B cell (primary cell): ENCODE measurements around the gene CACYBP. TPM values are rescaled to one million over a fixed set of nuclear protein-coding genes. Genes with fewer than 3 reads are reported as not detected.

Experiments used
- ATAC-seq: fragments of 200-7000 bp; cut with Tn5 transposase; one replicate; pipeline ENCODE4 v1.10.0; 2021; ENCODE audit warnings: low read depth, mild to moderate bottlenecking, moderate number of reproducible peaks, moderate library complexity
- CTCF ChIA-PET: fragments of 350-600 bp; sonication (Branson Sonifier 250); formaldehyde crosslinking; loops from one replicate; lab custom pipeline; 2021; ENCODE audit warnings: antibody characterized with exemption, inconsistent platforms; lab: Charles Lee
- POLR2A ChIA-PET: fragments of 350-600 bp; sonication (Branson Sonifier 250); formaldehyde crosslinking; loops from one replicate; lab custom pipeline; 2021; ENCODE audit warnings: antibody characterized with exemption; lab: Charles Lee
- DNase-seq: peaks from one replicate; pipeline ENCODE4 v3.0.0; 2013
- H2AFZ ChIP-seq: 2 replicates; pipeline ENCODE4 v1.6.1; 2012; ENCODE audit warnings: mild to moderate bottlenecking, low read depth, low read length; ENCODE audit not compliant: insufficient read depth, poor library complexity, severe bottlenecking
- H3K27ac ChIP-seq, 2 donors: 1 replicate in 1 of 2; 2 replicates in 1 of 2; pipeline ENCODE4 v1.5.1; 2012 to 2013; ENCODE audit warnings: low read length in 2 of 2, mild to moderate bottlenecking in 2 of 2, moderate library complexity in 1 of 2
- H3K27me3 ChIP-seq, 4 experiments: fragments of 200-600 bp in 1 of 4; sonication (generic) in 1 of 4; replicated peaks in 1 of 4; 1 replicate in 2 of 4; 2 replicates in 2 of 4; pipeline versions ENCODE4 v1.6.1 to v1.7.0; 2013 to 2016; ENCODE audit warnings: low read length in 3 of 4, mild to moderate bottlenecking in 2 of 4, mixed read lengths in 1 of 4, moderate library complexity in 1 of 4; ENCODE audit not compliant: insufficient read depth in 4 of 4, control insufficient read depth in 3 of 4; ENCODE audit errors: control extremely low read depth in 1 of 4
- H3K36me3 ChIP-seq, 2 experiments: replicated peaks in 1 of 2; 1 replicate in 1 of 2; 2 replicates in 1 of 2; pipeline versions ENCODE4 v1.6.1 to v1.7.1; 2013; ENCODE audit warnings: low read length in 1 of 2; ENCODE audit not compliant: insufficient read depth in 2 of 2, control insufficient read depth in 1 of 2; ENCODE audit errors: control extremely low read depth in 1 of 2, extremely low read depth in 1 of 2
- H3K4me1 ChIP-seq, 2 donors: fragments of 200-600 bp in 1 of 2; sonication (generic) in 1 of 2; 1 replicate in 1 of 2; 2 replicates in 1 of 2; pipeline versions ENCODE4 v1.5.1 to v1.6.1; 2013 to 2017; ENCODE audit warnings: low read length in 2 of 2; ENCODE audit not compliant: control insufficient read depth in 2 of 2, insufficient read depth in 2 of 2
- H3K4me2 ChIP-seq: replicated peaks from 2 replicates; pipeline ENCODE3; 2012; ENCODE audit warnings: mild to moderate bottlenecking, low read depth, low read length; ENCODE audit not compliant: poor library complexity, severe bottlenecking
- H3K4me3 ChIP-seq, 5 experiments: fragments of 200-600 bp in 1 of 5; sonication (generic) in 1 of 5; 1 replicate in 3 of 5; 2 replicates in 2 of 5; pipeline versions ENCODE4 v1.5.1 to v1.7.0; 2011 to 2016; ENCODE audit warnings: low read length in 4 of 5, mild to moderate bottlenecking in 4 of 5, low read depth in 2 of 5, control low read depth in 1 of 5, moderate library complexity in 1 of 5; ENCODE audit not compliant: insufficient read depth in 1 of 5; ENCODE audit errors: control extremely low read depth in 1 of 5, extremely low read depth in 1 of 5
- H3K79me2 ChIP-seq: fragments of 200-600 bp; sonication (generic); one replicate; pipeline ENCODE4 v1.6.0; 2016; ENCODE audit warnings: low read length; ENCODE audit not compliant: control insufficient read depth, insufficient read depth
- H3K9ac ChIP-seq: fragments of 200-600 bp; sonication (generic); 2 replicates; pipeline ENCODE4 v1.6.1; 2017; ENCODE audit warnings: mild to moderate bottlenecking, low read length, moderate library complexity
- H3K9me3 ChIP-seq, 3 donors: one replicate each; pipeline versions ENCODE4 v1.6.1 to v1.7.1; 2013; ENCODE audit warnings: low read length in 2 of 3; ENCODE audit not compliant: control insufficient read depth in 2 of 3, insufficient read depth in 1 of 3; ENCODE audit errors: control extremely low read depth in 1 of 3
- H4K20me1 ChIP-seq: 2 replicates; pipeline ENCODE4 v1.6.0; 2012; ENCODE audit warnings: mild to moderate bottlenecking, low read length; ENCODE audit not compliant: insufficient read depth, control insufficient read depth, poor library complexity, severe bottlenecking
- H3K27ac Mint-ChIP-seq: one replicate; pipeline ENCODE4 v1.8.0; 2021; ENCODE audit warnings: mixed read lengths
- H3K27me3 Mint-ChIP-seq: one replicate; pipeline ENCODE4 v1.8.0; 2021; ENCODE audit warnings: mixed read lengths
- H3K4me1 Mint-ChIP-seq: one replicate; pipeline ENCODE4 v1.8.0; 2021; ENCODE audit warnings: mixed read lengths
- H3K4me3 Mint-ChIP-seq: one replicate; pipeline ENCODE4 v1.8.0; 2021; ENCODE audit warnings: mixed read lengths
- H3K9me3 Mint-ChIP-seq: one replicate; pipeline ENCODE4 v1.8.0; 2022; ENCODE audit warnings: mixed read lengths; ENCODE audit not compliant: insufficient read depth
- CTCF ChIP-seq: fragments of 200-600 bp; IDR thresholded peaks from one replicate; pipeline ENCODE4 v1.8.0; 2022; ENCODE audit warnings: antibody characterized with exemption, mild to moderate bottlenecking
- EZH2 ChIP-seq: IDR thresholded peaks from 2 replicates; pipeline ENCODE4 v1.6.1; 2012; ENCODE audit warnings: borderline replicate concordance, low read depth, mild to moderate bottlenecking, moderate library complexity, low read length; ENCODE audit not compliant: insufficient read depth, poor library complexity, severe bottlenecking
- WGBS: methylation state at CpG from one replicate; pipeline ENCODE4 v1.1.5; 2013; ENCODE audit warnings: missing lambda C conversion rate; ENCODE audit not compliant: insufficient coverage; 5-methylcytosine and 5-hydroxymethylcytosine counted together
- intact Hi-C: fragments of 100-400 bp; cut with micrococcal nuclease; formaldehyde crosslinking; loops from one replicate; pipeline ENCODE4 v1.10.0; 2022
- polyA plus RNA-seq: library from polyadenylated mRNA; depleted of rRNA; stranded (reverse); fragments of >200 nt; gene quantifications from 2 replicates; pipeline ENCODE4 v1.2.3, GENCODE V29; 2012
- total RNA-seq, 2 donors: library from RNA; stranded (reverse); fragments of 120-200 nt in 1 of 2; gene quantifications; 1 replicate in 1 of 2; 2 replicates in 1 of 2; pipeline versions ENCODE4 v1.2.3 to v1.2.4, GENCODE V29; 2013 to 2022

Gene CACYBP
- total and polyA plus RNA-seq, 2 donors (not counting 1 experiment from before 2014, with no cell fraction given), result 16.2 to 71.1 TPM

DNA sequence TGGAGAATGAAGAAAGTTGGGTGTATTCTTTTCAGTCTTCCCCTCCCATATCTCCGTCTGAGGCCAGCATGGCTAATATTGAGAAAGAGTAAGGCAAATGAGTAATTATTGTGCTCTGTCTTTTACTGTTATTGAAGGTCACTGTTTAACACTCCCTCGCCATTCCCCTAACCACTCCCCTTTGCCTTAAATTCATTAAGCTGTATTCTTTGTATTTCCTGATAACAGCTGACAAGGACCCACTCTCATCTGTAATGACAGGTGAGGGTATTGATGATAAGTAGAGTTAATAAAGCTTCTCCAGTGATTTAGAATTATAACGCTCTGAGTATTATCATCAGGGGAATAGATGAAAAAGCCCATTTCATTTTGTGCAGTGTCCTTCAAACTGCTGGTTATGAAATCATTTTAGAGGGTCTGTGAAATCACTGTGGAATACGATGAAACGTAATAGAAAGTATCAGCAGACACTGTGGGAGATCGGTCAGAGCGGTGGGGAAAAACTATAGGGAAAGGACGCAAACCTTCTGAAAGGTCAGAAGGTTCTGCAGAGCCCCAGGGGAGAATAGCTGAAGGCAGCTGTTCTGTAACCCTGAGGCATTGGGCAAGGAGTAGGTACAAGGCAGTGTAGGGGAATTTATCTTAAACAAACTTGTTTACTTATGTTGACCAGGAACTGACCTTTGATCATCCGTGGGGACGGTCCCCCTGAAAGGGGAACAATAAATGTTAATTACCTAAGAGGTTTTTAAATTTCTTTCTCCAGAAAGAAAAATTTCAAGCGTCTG, 46.3 kb upstream of the CACYBP start:
- WGBS, result 46% methylated on average over 5 of the region's 11 CpGs
- no peaks in the 10 kb centered on the region for H4K20me1 ChIP-seq
- peak overlapping the region; percentile 47 for H3K4me2 ChIP-seq
- H3K36me3 ChIP-seq, result peaks cover under 1 to 2% of the 10 kb centered on the region in 2 experiments
- Mint-ChIP-seq H3K4me1 (peaks cover 51% of the 10 kb centered on the region), H3K27ac (peak overlapping the region; percentile 85), H3K9me3 (no peaks in the 10 kb centered on the region), H3K27me3 (no peaks in the 10 kb centered on the region), H3K4me3 (peak overlapping the region; percentile 83)
- no peaks in the 10 kb centered on the region for H3K79me2 ChIP-seq
- peaks cover 27 to 37% of the 10 kb centered on the region in 2 donors for H3K4me1 ChIP-seq
- H3K27ac ChIP-seq, result peak overlapping the region; percentile 45 to 76
- peak overlapping the region; percentile 44 for H3K9ac ChIP-seq
- peak; percentile 72 for ATAC-seq
- no peaks in the 10 kb centered on the region for H3K27me3 ChIP-seq
- ChIA-PET CTCF (interaction anchor here (1.3 to 2.1 kb wide), 6 partner anchors 8 to 184 kb away, joined by 4 to 10 read pairs (median 6); no protein-coding TSS in a partner anchor), POLR2A (interaction anchor here (0.5 to 2.3 kb wide), 6 partner anchors 11 to 798 kb away, joined by 4 to 13 read pairs (median 6); partner anchors contain the start of gene CACYBP)
- H3K9me3 ChIP-seq, result no peaks in the 10 kb centered on the region
- TF ChIP-seq CTCF (no peak), EZH2 (no peak)
- H3K4me3 ChIP-seq, result no peak overlapping the region
- H2AFZ ChIP-seq, result peak overlapping the region; percentile 11
- no peak for DNase-seq
- intact Hi-C loops, result loop anchor here (1.0 to 5.0 kb wide), 4 partner anchors 11 to 81 kb away; no protein-coding TSS in a partner anchor

- Histone ChIP-seq H3K4me1 (peaks cover 27 to 37% of the 10 kb centered on the region in 2 donors), H4K20me1 (no peaks in the 10 kb centered on the region), H3K27me3 (no peaks in the 10 kb centered on the region), H3K27ac (peak overlapping the region; percentile 45 to 76), H3K79me2 (no peaks in the 10 kb centered on the region), H2AFZ (peak overlapping the region; percentile 11), H3K4me2 (peak overlapping the region; percentile 47), H3K4me3 (no peak overlapping the region), H3K9ac (peak overlapping the region; percentile 30), H3K9me3 (no peaks in the 10 kb centered on the region), H3K36me3 (peaks cover 2 to 5% of the 10 kb centered on the region in 2 experiments)
- Mint-ChIP-seq H3K4me1 (peaks cover 51% of the 10 kb centered on the region), H3K4me3 (peak overlapping the region; percentile 83), H3K27ac (peak overlapping the region; percentile 85), H3K27me3 (no peaks in the 10 kb centered on the region), H3K9me3 (no peaks in the 10 kb centered on the region)
- no peak for DNase-seq
- CTCF ChIA-PET, result interaction anchor here (1.1 to 2.1 kb wide), 7 partner anchors 8 to 184 kb away, joined by 3 to 10 read pairs (median 5); no protein-coding TSS in a partner anchor
- intact Hi-C loops, result loop anchor here (2.0 to 5.0 kb wide), 3 partner anchors 13 to 82 kb away; no protein-coding TSS in a partner anchor
- no peak for TF ChIP-seq EZH2
- no peak for TF ChIP-seq CTCF
- ATAC-seq, result peak; percentile 12
- POLR2A ChIA-PET, result interaction anchor here (0.5 to 2.3 kb wide), 4 partner anchors 10 to 228 kb away, joined by 3 to 13 read pairs (median 6); partner anchors contain the start of gene CACYBP
These were observed 45.7 kb upstream of the CACYBP start for GRCh38 chr1:174954073-174954460.
